Smooth muscle cell (in vitro differentiated cells): ENCODE data around the gene ADCY10. TPM values are rescaled to one million over a fixed set of nuclear protein-coding genes. Genes with fewer than 3 reads are reported as not detected.
"Not testable (repeated sequence)": the region's sequence is repeated elsewhere in the genome, so short reads cannot be mapped to it uniquely, and the experiment has no call there.

Experiments used
- DNase-seq: peaks from one replicate; lab custom pipeline; 2025; ENCODE audit not compliant: unreplicated experiment; lab: John Stamatoyannopoulos, UW
- H2AFZ ChIP-seq: fragments of 200-600 bp; sonication (generic); 2 replicates; pipeline ENCODE4 v1.6.0; 2016; ENCODE audit warnings: antibody characterized with exemption, low read depth, mild to moderate bottlenecking
- H3F3A ChIP-seq: fragments of 200-600 bp; sonication (generic); 2 replicates; pipeline ENCODE4 v1.6.0; 2017; ENCODE audit warnings: antibody characterized with exemption, low read depth
- H3K27ac ChIP-seq: fragments of 200-600 bp; sonication (generic); 2 replicates; pipeline ENCODE4 v1.5.1; 2016; ENCODE audit warnings: low read depth, mild to moderate bottlenecking
- H3K27me3 ChIP-seq: fragments of 200-600 bp; sonication (generic); 2 replicates; pipeline ENCODE4 v1.6.1; 2016; ENCODE audit warnings: low read depth, mild to moderate bottlenecking
- H3K36me3 ChIP-seq: fragments of 200-600 bp; sonication (generic); 2 replicates; pipeline ENCODE4 v1.5.1; 2016; ENCODE audit warnings: low read depth
- H3K4me1 ChIP-seq: fragments of 200-600 bp; sonication (generic); 2 replicates; pipeline ENCODE4 v1.5.1; 2016; ENCODE audit warnings: low read depth
- H3K4me2 ChIP-seq: fragments of 200-600 bp; sonication (generic); 2 replicates; pipeline ENCODE4 v1.6.0; 2016; ENCODE audit warnings: mild to moderate bottlenecking
- H3K4me3 ChIP-seq: fragments of 200-600 bp; sonication (generic); 2 replicates; pipeline ENCODE4 v1.5.1; 2016; ENCODE audit warnings: mild to moderate bottlenecking
- H3K79me2 ChIP-seq: fragments of 200-600 bp; sonication (generic); 2 replicates; pipeline ENCODE4 v1.6.0; 2016; ENCODE audit warnings: low read depth, mild to moderate bottlenecking
- H3K9ac ChIP-seq: fragments of 200-600 bp; sonication (generic); 2 replicates; pipeline ENCODE4 v1.6.0; 2016; ENCODE audit warnings: low read depth
- H3K9me3 ChIP-seq: fragments of 200-600 bp; sonication (generic); replicated peaks from 2 replicates; pipeline ENCODE4 v1.5.1; 2016; ENCODE audit warnings: low read depth
- H4K20me1 ChIP-seq: fragments of 200-600 bp; sonication (generic); 2 replicates; pipeline ENCODE4 v1.6.0; 2016; ENCODE audit warnings: low read depth
- WGBS: methylation state at CpG from one replicate; pipeline ENCODE4 v1.1.7; 2016; ENCODE audit warnings: low lambda C conversion rate; 5-methylcytosine and 5-hydroxymethylcytosine counted together
- polyA plus RNA-seq: library from polyadenylated mRNA; unstranded; fragments of >200 nt; fragmentation: Nextera tagmentation; extraction: Ambion mirVana; gene quantifications from 2 replicates; pipeline ENCODE4 v1.2.1, GENCODE V29; 2016
- total RNA-seq: library from RNA; depleted of rRNA; stranded (reverse); fragments of >200 nt; gene quantifications from 2 replicates; pipeline ENCODE4 v1.2.3, GENCODE V29; 2014
- TF ChIP-seq, protein P1 (sequence below): fragments of 200-600 bp; sonication (generic); IDR thresholded peaks from 2 replicates; pipeline ENCODE4 v1.5.1; 2017; ENCODE audit warnings: borderline replicate concordance, mild to moderate bottlenecking, antibody characterized with exemption; ENCODE audit not compliant: insufficient read depth, poor library complexity, severe bottlenecking

The ADCY10 gene
- total and polyA plus RNA-seq, 2 experiments from 2014 or later = not detected

DNA sequence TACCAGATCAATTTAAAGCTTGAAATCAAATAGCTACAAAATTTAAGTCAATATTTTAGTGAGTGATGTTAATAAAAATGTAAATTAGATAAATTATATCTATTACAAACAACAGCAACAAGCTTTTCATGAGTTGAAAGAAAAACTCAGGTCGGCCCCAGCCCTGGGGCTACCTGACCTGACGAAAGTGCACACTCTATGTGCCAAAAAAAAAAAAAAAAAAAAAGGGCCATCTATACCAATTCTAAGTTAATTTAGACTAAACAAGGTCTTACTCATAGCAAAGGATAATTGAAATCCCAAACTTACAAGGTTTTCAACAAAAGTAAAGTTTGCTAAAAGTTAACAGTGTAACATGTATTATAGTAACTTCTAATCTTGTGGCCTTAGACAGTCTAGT, 47.6 kb downstream of the ADCY10 start:
- H3K4me1 ChIP-seq, H4K20me1 ChIP-seq, H3K9ac ChIP-seq, H3K9me3 ChIP-seq, H2AFZ ChIP-seq, H3K79me2 ChIP-seq, H3K4me3 ChIP-seq, DNase-seq, H3K36me3 ChIP-seq, H3F3A ChIP-seq, H3K27me3 ChIP-seq, H3K27ac ChIP-seq, H3K4me2 ChIP-seq: not testable (repeated sequence)
- 100% methylated on average over 2 of the region's 2 CpGs for WGBS

DNA sequence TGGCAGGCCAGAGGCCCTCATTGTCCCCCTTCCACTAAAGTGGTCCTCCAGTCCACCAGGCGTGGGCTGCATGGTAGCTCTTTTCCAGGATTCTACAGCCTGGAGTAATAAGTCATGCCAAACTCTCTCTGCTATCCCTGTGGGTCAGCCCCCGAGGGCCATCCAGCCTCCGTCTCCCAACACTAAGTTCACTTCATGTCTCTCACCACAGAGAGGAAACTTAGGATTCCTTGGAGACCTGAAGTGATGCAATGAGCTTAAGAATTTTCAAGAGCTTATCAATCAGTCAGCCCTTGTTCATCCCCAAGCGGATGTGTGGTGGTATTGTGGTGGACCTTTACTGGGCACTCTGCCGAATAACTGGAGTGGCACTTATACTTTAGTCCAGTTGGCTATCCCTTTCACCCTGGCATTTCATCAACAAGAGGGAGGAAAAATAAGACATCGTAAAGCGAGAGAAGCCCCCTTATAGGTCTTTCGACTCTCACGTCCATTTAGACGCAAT, 48.1 kb downstream of the ADCY10 start:
- WGBS = 82% methylated on average over 10 of the region's 10 CpGs
- not testable (repeated sequence) for H3K4me1 ChIP-seq

DNA sequence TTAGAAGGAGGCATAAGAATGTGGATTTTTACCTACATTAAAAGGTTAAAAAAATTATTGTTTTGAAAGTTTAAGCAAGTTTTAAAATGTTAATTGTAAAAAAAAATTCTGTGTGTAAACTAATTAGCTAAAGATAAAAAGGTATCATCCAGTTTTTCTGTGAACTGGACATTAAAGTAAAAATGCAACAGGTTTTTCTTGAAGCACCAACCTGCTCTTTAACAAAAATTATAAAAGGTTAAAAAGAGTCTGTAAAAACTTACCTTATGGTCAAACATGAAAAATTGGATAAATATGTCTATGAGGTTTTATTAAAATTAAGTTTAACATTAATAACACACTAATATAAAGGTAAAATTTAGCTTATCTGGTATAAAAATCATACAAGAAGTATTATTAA, 48.7 kb downstream of the ADCY10 start:
- not testable (repeated sequence) for H3K9me3 ChIP-seq, DNase-seq, H3F3A ChIP-seq, H3K4me2 ChIP-seq, H2AFZ ChIP-seq, H3K27ac ChIP-seq, H3K27me3 ChIP-seq, H3K4me1 ChIP-seq, H3K36me3 ChIP-seq, H4K20me1 ChIP-seq, H3K79me2 ChIP-seq, H3K9ac ChIP-seq
- H3K4me3 ChIP-seq = peak overlapping the region; percentile 3

More for the DNA sequence above, 48.1 kb downstream of the ADCY10 start:
- H3K27ac ChIP-seq, H3K9ac ChIP-seq, H3K4me3 ChIP-seq, H3K9me3 ChIP-seq, H3K4me2 ChIP-seq, H3F3A ChIP-seq, H3K27me3 ChIP-seq, H4K20me1 ChIP-seq, H3K36me3 ChIP-seq, H3K79me2 ChIP-seq, H2AFZ ChIP-seq, DNase-seq: not testable (repeated sequence)

DNA sequence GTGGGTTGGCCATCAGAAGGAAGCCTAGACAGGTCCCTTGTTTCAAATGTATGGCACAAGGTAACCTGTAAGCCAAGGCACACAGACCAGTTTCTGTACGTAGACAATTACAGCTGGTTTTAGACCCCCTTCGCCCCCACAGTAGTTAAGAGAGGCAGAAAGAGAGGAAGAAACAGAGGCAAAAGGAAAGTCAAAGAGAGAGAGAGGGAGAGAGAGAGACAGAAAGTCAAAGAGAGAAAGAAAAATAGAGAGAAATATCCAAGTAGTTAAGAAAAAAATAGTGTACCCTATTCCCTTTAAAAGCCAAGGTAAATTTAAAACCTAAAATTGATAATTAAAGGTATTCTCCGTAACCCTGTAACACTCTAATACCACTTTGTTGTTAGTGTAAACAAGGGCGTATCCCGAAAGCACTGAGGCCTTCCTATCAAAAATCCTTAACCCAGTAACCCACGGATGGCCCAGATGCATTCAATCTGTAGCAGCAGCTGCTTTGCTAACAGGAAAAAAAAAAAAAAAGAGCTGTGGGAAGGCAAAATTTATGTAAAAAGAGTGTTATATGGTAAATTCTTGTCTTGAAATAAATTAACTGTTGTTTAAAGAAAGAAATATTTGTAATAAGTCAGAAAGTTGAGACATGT, 49.4 kb downstream of the ADCY10 start:
- TF ChIP-seq, protein P1, sequence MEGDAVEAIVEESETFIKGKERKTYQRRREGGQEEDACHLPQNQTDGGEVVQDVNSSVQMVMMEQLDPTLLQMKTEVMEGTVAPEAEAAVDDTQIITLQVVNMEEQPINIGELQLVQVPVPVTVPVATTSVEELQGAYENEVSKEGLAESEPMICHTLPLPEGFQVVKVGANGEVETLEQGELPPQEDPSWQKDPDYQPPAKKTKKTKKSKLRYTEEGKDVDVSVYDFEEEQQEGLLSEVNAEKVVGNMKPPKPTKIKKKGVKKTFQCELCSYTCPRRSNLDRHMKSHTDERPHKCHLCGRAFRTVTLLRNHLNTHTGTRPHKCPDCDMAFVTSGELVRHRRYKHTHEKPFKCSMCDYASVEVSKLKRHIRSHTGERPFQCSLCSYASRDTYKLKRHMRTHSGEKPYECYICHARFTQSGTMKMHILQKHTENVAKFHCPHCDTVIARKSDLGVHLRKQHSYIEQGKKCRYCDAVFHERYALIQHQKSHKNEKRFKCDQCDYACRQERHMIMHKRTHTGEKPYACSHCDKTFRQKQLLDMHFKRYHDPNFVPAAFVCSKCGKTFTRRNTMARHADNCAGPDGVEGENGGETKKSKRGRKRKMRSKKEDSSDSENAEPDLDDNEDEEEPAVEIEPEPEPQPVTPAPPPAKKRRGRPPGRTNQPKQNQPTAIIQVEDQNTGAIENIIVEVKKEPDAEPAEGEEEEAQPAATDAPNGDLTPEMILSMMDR = no peak
- H3K4me2 ChIP-seq = no peak overlapping the region
- H3K9ac ChIP-seq = no peak overlapping the region
- H3K9me3 ChIP-seq = no peaks in the 10 kb centered on the region
- H3K27me3 ChIP-seq = no peaks in the 10 kb centered on the region
- H3K79me2 ChIP-seq = no peaks in the 10 kb centered on the region
- no peak overlapping the region for H2AFZ ChIP-seq
- peak overlapping the region; percentile 3 for H3K4me3 ChIP-seq
- no peaks in the 10 kb centered on the region for H3K4me1 ChIP-seq
- H3F3A ChIP-seq = no peaks in the 10 kb centered on the region
- 73% methylated on average over 6 of the region's 6 CpGs for WGBS
- no peaks in the 10 kb centered on the region for H3K36me3 ChIP-seq
- DNase-seq = no peak
- no peak overlapping the region for H3K27ac ChIP-seq
- no peaks in the 10 kb centered on the region for H4K20me1 ChIP-seq

DNA sequence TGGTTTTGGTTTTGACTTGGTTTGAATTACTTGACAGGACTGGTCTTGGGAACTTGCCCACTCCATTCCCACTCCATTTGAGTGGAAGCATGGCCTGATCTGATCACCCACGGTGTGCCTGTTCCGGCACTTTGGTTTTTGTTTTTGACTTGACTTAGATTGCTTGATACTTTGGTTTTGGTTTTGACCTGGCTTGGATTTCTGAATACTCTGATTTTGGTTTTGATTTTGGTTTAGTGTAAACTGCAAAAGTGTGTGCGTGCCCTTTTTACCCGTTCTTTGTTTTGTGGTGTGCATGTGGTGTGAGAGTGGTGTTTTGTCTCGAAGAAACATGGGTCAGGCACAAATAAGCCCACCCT, 50.0 kb downstream of the ADCY10 start:
- H3F3A ChIP-seq = no peaks in the 10 kb centered on the region
- no peaks in the 10 kb centered on the region for H3K36me3 ChIP-seq
- H3K27me3 ChIP-seq = no peaks in the 10 kb centered on the region
- H2AFZ ChIP-seq = no peak overlapping the region
- no peak for DNase-seq
- no peaks in the 10 kb centered on the region for H3K4me1 ChIP-seq
- H3K4me2 ChIP-seq = no peak overlapping the region
- H3K9ac ChIP-seq = no peak overlapping the region
- TF ChIP-seq, protein P1 = no peak
- WGBS = 94% methylated on average over 5 of the region's 5 CpGs
- no peaks in the 10 kb centered on the region for H3K79me2 ChIP-seq
- H4K20me1 ChIP-seq = no peaks in the 10 kb centered on the region
- H3K27ac ChIP-seq = no peak overlapping the region
- H3K9me3 ChIP-seq = no peaks in the 10 kb centered on the region
- H3K4me3 ChIP-seq = no peak overlapping the region

DNA sequence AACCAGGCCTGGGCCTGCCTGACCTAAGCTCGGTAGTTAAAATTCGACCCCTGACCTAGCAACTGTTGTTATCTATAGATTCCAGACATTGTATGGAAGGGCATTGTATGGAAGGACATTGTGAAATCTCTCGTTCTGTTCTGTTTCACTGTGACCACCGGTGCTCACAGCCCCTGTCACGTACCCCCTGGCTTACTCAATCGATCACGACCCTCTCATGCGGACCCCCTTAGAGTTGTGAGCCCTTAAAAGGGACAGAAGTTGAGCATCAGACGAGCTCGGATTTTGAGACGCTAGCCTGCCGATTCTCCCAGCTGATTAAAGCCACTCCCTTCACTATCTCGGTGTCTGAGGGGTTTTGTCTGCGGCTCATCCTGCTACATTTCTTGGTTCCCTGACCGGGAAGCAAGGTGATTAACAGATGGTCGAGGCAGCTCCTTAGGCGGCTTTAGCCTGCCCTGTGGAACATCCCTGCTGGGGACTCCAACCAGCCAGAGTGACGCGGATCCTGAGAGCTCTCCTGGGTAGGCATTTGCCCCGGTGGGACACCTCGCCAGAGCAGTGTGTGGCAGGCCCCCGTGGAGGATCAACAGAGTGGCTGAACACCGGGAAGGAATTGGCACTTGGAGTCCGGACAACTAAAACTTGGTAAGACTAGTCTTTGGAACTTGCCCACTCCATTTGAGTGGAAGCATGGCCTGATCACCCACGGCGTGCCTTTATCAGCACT, 50.6 kb downstream of the ADCY10 start:
- H3K27me3 ChIP-seq, H4K20me1 ChIP-seq, H3K36me3 ChIP-seq, H3K4me1 ChIP-seq, H3K27ac ChIP-seq, H2AFZ ChIP-seq, H3F3A ChIP-seq, DNase-seq, H3K9ac ChIP-seq, H3K4me3 ChIP-seq, H3K79me2 ChIP-seq, H3K9me3 ChIP-seq: not testable (repeated sequence)
- peak overlapping the region; percentile 5 for H3K4me2 ChIP-seq
- 71% methylated on average over 26 of the region's 26 CpGs for WGBS
